ENCODE data around the gene ARHGAP30. TPM values are rescaled to one million over a fixed set of nuclear protein-coding genes. Genes with fewer than 3 reads are reported as not detected.
A peak's percentile ranks its signal among the peaks of the same experiment; 100 is the strongest.

Gene ARHGAP30
- total and polyA plus RNA-seq, 2 of the 8 experiments (the other 6 are each of a cell fraction or from before 2014, with no cell fraction given), result 0.27 to 0.39 TPM

GRCh38 chr1:161037661-161038522 is 31.8 kb downstream of the ARHGAP30 start:
- FAIRE-seq, result no peak
- H3K14ac ChIP-seq (ENCODE audit: insufficient read length), result no peak overlapping the region
- H3K9me3 ChIP-seq (ENCODE audit: insufficient read depth in 2 of 2, low read depth in 1 of 2, low read length in 1 of 2), result no peaks in the 10 kb centered on the region
- H2AK5ac ChIP-seq (ENCODE audit: low read depth, low read length), result no peak overlapping the region
- POLR2A ChIA-PET (ENCODE audit: partially characterized antibody), result interaction anchor here (0.6 to 3.4 kb wide), 13 partner anchors 8 to 130 kb away, joined by 3 to 50 read pairs (median 5); partner anchors contain the start of genes F11R and USF1
- no peak overlapping the region for H2BK20ac ChIP-seq (ENCODE audit: low read length)
- no peaks in the 10 kb centered on the region for H3K27me3 ChIP-seq (replicated peaks in 1 of 4; ENCODE audit: control insufficient read depth in 3 of 4, extremely low read depth in 1 of 4, insufficient read depth in 3 of 4, low read length in 3 of 4)
- no peak overlapping the region; the same call in 1 of the 2 replicates for H2BK5ac ChIP-seq (ENCODE audit: low read depth, low read length)
- peak overlapping the region; percentile 54; the same call in 1 of the 2 replicates for H4K8ac ChIP-seq (ENCODE audit: extremely low read depth, insufficient read depth, low read length)
- H3K4me1 ChIP-seq (replicated peaks in 1 of 4; ENCODE audit: control insufficient read depth in 3 of 4, insufficient read depth in 4 of 4, low read length in 3 of 4), result peaks cover 5 to 11% (median 8%) of the 10 kb centered on the region in 4 experiments; a peak in 6 of 7 replicates
- H2AFZ ChIP-seq (ENCODE audit: low read length), result no peak overlapping the region
- peak overlapping the region; percentile 64 to 97 (median 85) for H3K4me3 ChIP-seq (ENCODE audit: extremely low read depth in 1 of 4, insufficient read depth in 2 of 4, low read depth in 3 of 4, low read length in 4 of 4)
- H3K23me2 ChIP-seq (ENCODE audit: low read depth, low read length), result peaks cover 3% of the 10 kb centered on the region; the same call in 1 of the 2 replicates
- H3K36me3 ChIP-seq (ENCODE audit: control insufficient read depth in 2 of 4, insufficient read depth in 4 of 4, low read length in 3 of 4), result peaks cover 24 to 34% (median 30%) of the 10 kb centered on the region in 4 experiments; a peak in 6 of 8 replicates
- peaks cover 5% of the 10 kb centered on the region for H3K79me1 ChIP-seq (ENCODE audit: low read depth, low read length)
- H2BK12ac ChIP-seq (ENCODE audit: low read depth, low read length), result no peak overlapping the region
- peak in 1 of 2 experiments; percentile 74 for DNase-seq (ENCODE audit: low read depth in 1 of 2, low spot score in 2 of 2)
- H3K18ac ChIP-seq (ENCODE audit: extremely low read depth, low read length), result no peak overlapping the region; the same call in 1 of the 2 replicates
- H3K56ac ChIP-seq (replicated peaks; ENCODE audit: insufficient read length, low read depth, low read length), result peak overlapping the region; percentile 90
- H4K5ac ChIP-seq (ENCODE audit: insufficient read length, low read depth, low read length), result peak overlapping the region; percentile 23
- H3K4me2 ChIP-seq (ENCODE audit: insufficient read depth in 1 of 2, low read depth in 2 of 2, low read length in 2 of 2), result peak overlapping the region; percentile 68 to 73
- TF ChIP-seq POU5F1 (IDR thresholded peaks at IDR 0.05; ENCODE audit: low read depth, low read length) (no peak), GTF2F1 (IDR thresholded peaks at IDR 0.05; ENCODE audit: borderline replicate concordance, low read depth, low read length) (no peak)
- H3K27ac ChIP-seq (ENCODE audit: low read depth, low read length), result no peak overlapping the region
- H3K79me2 ChIP-seq (ENCODE audit: control insufficient read depth in 1 of 2, insufficient read depth in 2 of 2, low read length in 2 of 2), result peaks cover 0 to 13% of the 10 kb centered on the region in 2 experiments; a peak in 1 of 4 replicates
- H2BK15ac ChIP-seq (ENCODE audit: low read length), result no peak overlapping the region
- H4K91ac ChIP-seq (replicated peaks; ENCODE audit: insufficient read length, low read length), result no peak overlapping the region
- H2BK120ac ChIP-seq (replicated peaks; ENCODE audit: low read depth, low read length), result no peak overlapping the region
- H3K23ac ChIP-seq (ENCODE audit: insufficient read length), result no peak overlapping the region
- no peak overlapping the region for H3K4ac ChIP-seq (replicated peaks; ENCODE audit: insufficient read length, low read depth, low read length)
- peaks cover 0 to 8% of the 10 kb centered on the region in 2 experiments for H4K20me1 ChIP-seq (replicated peaks in 1 of 2; ENCODE audit: control insufficient read depth in 1 of 2, insufficient read depth in 2 of 2, low read length in 2 of 2)
- 33% methylated on average over 21 of the region's 21 CpGs; no CpG with 5 or more reads in 1 of the 2 experiments for WGBS, 2 experiments (ENCODE audit: extremely low coverage in 1 of 2, insufficient coverage in 1 of 2, insufficient read length in 1 of 2, insufficient replicate concordance in 2 of 2, low coverage in 1 of 2, low lambda C conversion rate in 2 of 2, missing lambda C conversion rate in 1 of 2)
- CTCF ChIA-PET (ENCODE audit: partially characterized antibody), result interaction anchor here (1.1 to 6.7 kb wide), 6 partner anchors 16 to 144 kb away, joined by 3 to 73 read pairs (median 4); partner anchors contain the start of gene KLHDC9
- H3K9ac ChIP-seq (replicated peaks in 1 of 4; ENCODE audit: extremely low read depth in 1 of 4, low read depth in 3 of 4, low read length in 3 of 4), result peak overlapping the region in 3 of 4 experiments; percentile 40 to 53 (median 47); a peak in 5 of 7 replicates

Data from H1 (cell line).